GM15510 (cell line): ENCODE results near the gene AASS.

Experiments used
- POLR2A ChIP-seq: IDR thresholded peaks from 3 replicates; pipeline ENCODE4 v1.6.1; 2011; ENCODE audit warnings: borderline replicate concordance; ENCODE audit not compliant: insufficient read length; ENCODE audit errors: extremely low read depth

The AASS gene

DNA sequence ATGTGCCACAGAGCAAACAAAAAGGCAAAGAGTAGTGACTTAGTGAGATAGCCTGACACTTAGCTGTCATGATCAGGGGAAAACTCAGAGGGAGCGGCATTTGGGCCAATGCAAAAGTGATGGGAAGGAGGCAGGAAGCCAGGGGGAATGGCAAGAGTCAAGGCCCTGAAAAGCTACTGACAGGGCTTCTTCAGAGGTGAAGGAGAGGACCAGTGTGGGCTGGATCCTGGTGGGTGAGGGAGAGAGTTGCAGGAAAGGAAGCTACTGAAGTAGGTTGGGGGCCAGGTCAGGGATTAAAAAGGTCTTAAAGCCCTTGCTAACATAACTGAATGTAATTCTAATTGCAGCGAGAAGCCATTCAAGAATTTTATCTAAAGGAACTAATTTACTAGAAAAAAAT lies 117.0 kb downstream of the AASS start:
- no peak for TF ChIP-seq POLR2A
